ENCODE data around the gene FUBP3.

The FUBP3 gene
- total RNA-seq, result 43.9 to 60.2 reads per million in 2 donors

GRCh38 chr9:130578865-130579737 lies at the start of gene FUBP3:
Gene FUBP3, plus strand, starts transcription at chr9:130579577. Its CDS starts 104 bp downstream, at chr9:130579681.
- DNase-seq, result peak; percentile 78

- no peak for DNase-seq
Observed at GRCh38 chr9:130530938-130531337, 48.4 kb upstream of the FUBP3 start.

- DNase-seq, result no peak
Observed at GRCh38 chr9:130531670-130532069, 47.7 kb upstream of the FUBP3 start.

GRCh38 chr9:130532426-130533080 lies 46.8 kb upstream of the FUBP3 start:
- DNase-seq, result no peak

- DNase-seq, result no peak
Observed at GRCh38 chr9:130535818-130536521, 43.4 kb upstream of the FUBP3 start.

- DNase-seq, result no peak
Observed at GRCh38 chr9:130536701-130537107, 42.7 kb upstream of the FUBP3 start.

GRCh38 chr9:130537346-130538050 lies 41.9 kb upstream of the FUBP3 start:
- DNase-seq, result no peak

GRCh38 chr9:130539420-130540223 lies 39.8 kb upstream of the FUBP3 start:
- no peak for DNase-seq

- no peak for DNase-seq
Observed at GRCh38 chr9:130541533-130541932, 37.8 kb upstream of the FUBP3 start.

- DNase-seq, result no peak
Observed at GRCh38 chr9:130542038-130542437, 37.3 kb upstream of the FUBP3 start.

- no peak for DNase-seq
Observed at GRCh38 chr9:130542457-130543228, 36.7 kb upstream of the FUBP3 start.

GRCh38 chr9:130543368-130543767 lies 36.0 kb upstream of the FUBP3 start:
- DNase-seq, result no peak

GRCh38 chr9:130543859-130544258 lies 35.5 kb upstream of the FUBP3 start:
- no peak for DNase-seq

GRCh38 chr9:130544364-130544763 lies 35.0 kb upstream of the FUBP3 start:
- DNase-seq, result no peak

GRCh38 chr9:130548103-130548502 lies 31.3 kb upstream of the FUBP3 start:
- DNase-seq, result no peak

GRCh38 chr9:130549093-130549735 lies 30.2 kb upstream of the FUBP3 start:
- no peak for DNase-seq

GRCh38 chr9:130554606-130555005 lies 24.8 kb upstream of the FUBP3 start:
- DNase-seq, result no peak

GRCh38 chr9:130555061-130555460 lies 24.3 kb upstream of the FUBP3 start:
- DNase-seq, result no peak

- DNase-seq, result no peak
Observed at GRCh38 chr9:130555968-130556367, 23.4 kb upstream of the FUBP3 start.

- DNase-seq, result no peak
Observed at GRCh38 chr9:130556396-130557076, 22.8 kb upstream of the FUBP3 start.
